B cell (primary cell): ENCODE data around the gene KCNQ2. TPM values are rescaled to one million over a fixed set of nuclear protein-coding genes. Genes with fewer than 3 reads are reported as not detected.

Experiments used
- ATAC-seq: fragments of 200-7000 bp; cut with Tn5 transposase; one replicate; pipeline ENCODE4 v1.10.0; 2021; ENCODE audit warnings: low read depth, mild to moderate bottlenecking, moderate number of reproducible peaks, moderate library complexity
- CTCF ChIA-PET: fragments of 350-600 bp; sonication (Branson Sonifier 250); formaldehyde crosslinking; loops from one replicate; lab custom pipeline; 2021; ENCODE audit warnings: antibody characterized with exemption, inconsistent platforms; lab: Charles Lee
- POLR2A ChIA-PET: fragments of 350-600 bp; sonication (Branson Sonifier 250); formaldehyde crosslinking; loops from one replicate; lab custom pipeline; 2021; ENCODE audit warnings: antibody characterized with exemption; lab: Charles Lee
- DNase-seq: peaks from one replicate; pipeline ENCODE4 v3.0.0; 2013
- H2AFZ ChIP-seq: 2 replicates; pipeline ENCODE4 v1.6.1; 2012; ENCODE audit warnings: mild to moderate bottlenecking, low read depth, low read length; ENCODE audit not compliant: insufficient read depth, poor library complexity, severe bottlenecking
- H3K27ac ChIP-seq, 2 donors: 1 replicate in 1 of 2; 2 replicates in 1 of 2; pipeline ENCODE4 v1.5.1; 2012 to 2013; ENCODE audit warnings: low read length in 2 of 2, mild to moderate bottlenecking in 2 of 2, moderate library complexity in 1 of 2
- H3K27me3 ChIP-seq, 4 experiments: fragments of 200-600 bp in 1 of 4; sonication (generic) in 1 of 4; replicated peaks in 1 of 4; 1 replicate in 2 of 4; 2 replicates in 2 of 4; pipeline versions ENCODE4 v1.6.1 to v1.7.0; 2013 to 2016; ENCODE audit warnings: low read length in 3 of 4, mild to moderate bottlenecking in 2 of 4, mixed read lengths in 1 of 4, moderate library complexity in 1 of 4; ENCODE audit not compliant: insufficient read depth in 4 of 4, control insufficient read depth in 3 of 4; ENCODE audit errors: control extremely low read depth in 1 of 4
- H3K36me3 ChIP-seq, 2 experiments: replicated peaks in 1 of 2; 1 replicate in 1 of 2; 2 replicates in 1 of 2; pipeline versions ENCODE4 v1.6.1 to v1.7.1; 2013; ENCODE audit warnings: low read length in 1 of 2; ENCODE audit not compliant: insufficient read depth in 2 of 2, control insufficient read depth in 1 of 2; ENCODE audit errors: control extremely low read depth in 1 of 2, extremely low read depth in 1 of 2
- H3K4me1 ChIP-seq, 2 donors: fragments of 200-600 bp in 1 of 2; sonication (generic) in 1 of 2; 1 replicate in 1 of 2; 2 replicates in 1 of 2; pipeline versions ENCODE4 v1.5.1 to v1.6.1; 2013 to 2017; ENCODE audit warnings: low read length in 2 of 2; ENCODE audit not compliant: control insufficient read depth in 2 of 2, insufficient read depth in 2 of 2
- H3K4me2 ChIP-seq: replicated peaks from 2 replicates; pipeline ENCODE3; 2012; ENCODE audit warnings: mild to moderate bottlenecking, low read depth, low read length; ENCODE audit not compliant: poor library complexity, severe bottlenecking
- H3K4me3 ChIP-seq, 5 experiments: fragments of 200-600 bp in 1 of 5; sonication (generic) in 1 of 5; 1 replicate in 3 of 5; 2 replicates in 2 of 5; pipeline versions ENCODE4 v1.5.1 to v1.7.0; 2011 to 2016; ENCODE audit warnings: low read length in 4 of 5, mild to moderate bottlenecking in 4 of 5, low read depth in 2 of 5, control low read depth in 1 of 5, moderate library complexity in 1 of 5; ENCODE audit not compliant: insufficient read depth in 1 of 5; ENCODE audit errors: control extremely low read depth in 1 of 5, extremely low read depth in 1 of 5
- H3K79me2 ChIP-seq: fragments of 200-600 bp; sonication (generic); one replicate; pipeline ENCODE4 v1.6.0; 2016; ENCODE audit warnings: low read length; ENCODE audit not compliant: control insufficient read depth, insufficient read depth
- H3K9ac ChIP-seq: fragments of 200-600 bp; sonication (generic); 2 replicates; pipeline ENCODE4 v1.6.1; 2017; ENCODE audit warnings: mild to moderate bottlenecking, low read length, moderate library complexity
- H3K9me3 ChIP-seq, 3 donors: one replicate each; pipeline versions ENCODE4 v1.6.1 to v1.7.1; 2013; ENCODE audit warnings: low read length in 2 of 3; ENCODE audit not compliant: control insufficient read depth in 2 of 3, insufficient read depth in 1 of 3; ENCODE audit errors: control extremely low read depth in 1 of 3
- H4K20me1 ChIP-seq: 2 replicates; pipeline ENCODE4 v1.6.0; 2012; ENCODE audit warnings: mild to moderate bottlenecking, low read length; ENCODE audit not compliant: insufficient read depth, control insufficient read depth, poor library complexity, severe bottlenecking
- H3K27ac Mint-ChIP-seq: one replicate; pipeline ENCODE4 v1.8.0; 2021; ENCODE audit warnings: mixed read lengths
- H3K27me3 Mint-ChIP-seq: one replicate; pipeline ENCODE4 v1.8.0; 2021; ENCODE audit warnings: mixed read lengths
- H3K4me1 Mint-ChIP-seq: one replicate; pipeline ENCODE4 v1.8.0; 2021; ENCODE audit warnings: mixed read lengths
- H3K4me3 Mint-ChIP-seq: one replicate; pipeline ENCODE4 v1.8.0; 2021; ENCODE audit warnings: mixed read lengths
- H3K9me3 Mint-ChIP-seq: one replicate; pipeline ENCODE4 v1.8.0; 2022; ENCODE audit warnings: mixed read lengths; ENCODE audit not compliant: insufficient read depth
- EZH2 ChIP-seq: IDR thresholded peaks from 2 replicates; pipeline ENCODE4 v1.6.1; 2012; ENCODE audit warnings: borderline replicate concordance, low read depth, mild to moderate bottlenecking, moderate library complexity, low read length; ENCODE audit not compliant: insufficient read depth, poor library complexity, severe bottlenecking
- WGBS: methylation state at CpG from one replicate; pipeline ENCODE4 v1.1.5; 2013; ENCODE audit warnings: missing lambda C conversion rate; ENCODE audit not compliant: insufficient coverage; 5-methylcytosine and 5-hydroxymethylcytosine counted together
- intact Hi-C: fragments of 100-400 bp; cut with micrococcal nuclease; formaldehyde crosslinking; loops from one replicate; pipeline ENCODE4 v1.10.0; 2022
- polyA plus RNA-seq: library from polyadenylated mRNA; depleted of rRNA; stranded (reverse); fragments of >200 nt; gene quantifications from 2 replicates; pipeline ENCODE4 v1.2.3, GENCODE V29; 2012
- total RNA-seq, 2 donors: library from RNA; stranded (reverse); fragments of 120-200 nt in 1 of 2; gene quantifications; 1 replicate in 1 of 2; 2 replicates in 1 of 2; pipeline versions ENCODE4 v1.2.3 to v1.2.4, GENCODE V29; 2013 to 2022
- TF ChIP-seq, protein P1 (sequence below): fragments of 200-600 bp; IDR thresholded peaks from one replicate; pipeline ENCODE4 v1.8.0; 2022; ENCODE audit warnings: antibody characterized with exemption, mild to moderate bottlenecking

Gene KCNQ2
- total and polyA plus RNA-seq, 2 donors (not counting 1 experiment from before 2014, with no cell fraction given), result 0.12 TPM; not detected in 1

DNA sequence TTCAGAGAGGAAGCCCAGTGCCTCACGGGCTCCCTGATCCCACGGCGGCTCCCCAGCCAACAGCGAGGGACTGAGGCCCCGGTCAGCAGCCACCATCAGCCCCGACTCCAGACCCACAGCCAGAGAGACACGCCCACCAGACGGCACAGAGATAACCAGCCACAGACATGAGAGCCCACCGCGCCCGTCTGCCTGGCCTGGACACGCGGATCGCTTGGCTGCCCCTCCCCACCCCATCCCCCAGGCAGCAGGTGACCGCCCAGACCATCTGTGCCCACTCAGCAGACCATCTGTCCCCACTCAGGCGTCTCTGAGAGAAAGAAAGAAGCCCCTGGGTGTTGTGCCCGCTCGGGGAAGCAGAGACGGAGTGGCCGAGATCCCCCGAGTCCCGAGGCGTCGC is 55.8 kb downstream of the KCNQ2 start:
- Mint-ChIP-seq H3K27ac (no peak overlapping the region), H3K27me3 (peaks cover 8% of the 10 kb centered on the region), H3K4me1 (no peaks in the 10 kb centered on the region), H3K4me3 (no peak overlapping the region), H3K9me3 (no peaks in the 10 kb centered on the region)
- ATAC-seq (no peak), DNase-seq (no peak)
- no peak overlapping the region for H3K4me2 ChIP-seq
- ChIA-PET CTCF (no interaction called here), POLR2A (no interaction called here)
- no peaks in the 10 kb centered on the region for H3K4me1 ChIP-seq
- no peak overlapping the region for H3K4me3 ChIP-seq
- peaks cover 0 to 3% (median 0%) of the 10 kb centered on the region in 4 experiments for H3K27me3 ChIP-seq
- no peak overlapping the region for H2AFZ ChIP-seq
- H3K9me3 ChIP-seq, result no peaks in the 10 kb centered on the region
- no peak overlapping the region for H3K9ac ChIP-seq
- H4K20me1 ChIP-seq, result no peaks in the 10 kb centered on the region
- no peaks in the 10 kb centered on the region for H3K79me2 ChIP-seq
- 90% methylated on average over 23 of the region's 24 CpGs for WGBS
- no peak overlapping the region for H3K27ac ChIP-seq
- intact Hi-C loops, result no loop called here
- TF ChIP-seq, protein P1, sequence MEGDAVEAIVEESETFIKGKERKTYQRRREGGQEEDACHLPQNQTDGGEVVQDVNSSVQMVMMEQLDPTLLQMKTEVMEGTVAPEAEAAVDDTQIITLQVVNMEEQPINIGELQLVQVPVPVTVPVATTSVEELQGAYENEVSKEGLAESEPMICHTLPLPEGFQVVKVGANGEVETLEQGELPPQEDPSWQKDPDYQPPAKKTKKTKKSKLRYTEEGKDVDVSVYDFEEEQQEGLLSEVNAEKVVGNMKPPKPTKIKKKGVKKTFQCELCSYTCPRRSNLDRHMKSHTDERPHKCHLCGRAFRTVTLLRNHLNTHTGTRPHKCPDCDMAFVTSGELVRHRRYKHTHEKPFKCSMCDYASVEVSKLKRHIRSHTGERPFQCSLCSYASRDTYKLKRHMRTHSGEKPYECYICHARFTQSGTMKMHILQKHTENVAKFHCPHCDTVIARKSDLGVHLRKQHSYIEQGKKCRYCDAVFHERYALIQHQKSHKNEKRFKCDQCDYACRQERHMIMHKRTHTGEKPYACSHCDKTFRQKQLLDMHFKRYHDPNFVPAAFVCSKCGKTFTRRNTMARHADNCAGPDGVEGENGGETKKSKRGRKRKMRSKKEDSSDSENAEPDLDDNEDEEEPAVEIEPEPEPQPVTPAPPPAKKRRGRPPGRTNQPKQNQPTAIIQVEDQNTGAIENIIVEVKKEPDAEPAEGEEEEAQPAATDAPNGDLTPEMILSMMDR, result no peak
- no peak for TF ChIP-seq EZH2
- no peaks in the 10 kb centered on the region for H3K36me3 ChIP-seq

- ChIA-PET CTCF (no interaction called here), POLR2A (no interaction called here)
- Histone ChIP-seq H3K4me1 (no peaks in the 10 kb centered on the region), H3K79me2 (no peaks in the 10 kb centered on the region), H3K9me3 (peaks cover 0 to 2% (median 0%) of the 10 kb centered on the region in 3 donors), H3K4me2 (no peak overlapping the region), H2AFZ (no peak overlapping the region), H4K20me1 (no peaks in the 10 kb centered on the region), H3K36me3 (no peaks in the 10 kb centered on the region), H3K9ac (no peak overlapping the region), H3K27me3 (peaks cover 0 to 3% (median 0%) of the 10 kb centered on the region in 4 experiments), H3K4me3 (no peak overlapping the region), H3K27ac (no peak overlapping the region)
- Mint-ChIP-seq H3K4me1 (no peaks in the 10 kb centered on the region), H3K9me3 (no peaks in the 10 kb centered on the region), H3K27ac (no peak overlapping the region), H3K4me3 (no peak overlapping the region), H3K27me3 (peaks cover 8% of the 10 kb centered on the region)
- intact Hi-C loops, result no loop called here
- ATAC-seq (no peak), DNase-seq (no peak)
- WGBS, result 77% methylated on average over 32 of the region's 32 CpGs
- no peak for TF ChIP-seq EZH2
- TF ChIP-seq, protein P1, result no peak
Measured at GRCh38 chr20:63415647-63416391, 56.6 kb downstream of the KCNQ2 start.
